Duodenal mucosa (tissue), 2 donors: ENCODE results near the gene CORO7.

Source experiments
- H3K27ac ChIP-seq: one replicate; pipeline ENCODE4 v1.7.0; 2013; ENCODE audit warnings: low read depth, low read length
- H3K27me3 ChIP-seq, 2 donors: one replicate each; pipeline ENCODE4 v1.7.0; 2013; ENCODE audit warnings: low read length in 2 of 2, control low read depth in 1 of 2; ENCODE audit not compliant: insufficient read depth in 2 of 2, control insufficient read depth in 1 of 2
- H3K36me3 ChIP-seq, 2 donors: one replicate each; pipeline ENCODE4 v1.7.0; 2013; ENCODE audit warnings: low read length in 2 of 2, control low read depth in 1 of 2; ENCODE audit not compliant: insufficient read depth in 2 of 2, control insufficient read depth in 1 of 2
- H3K4me1 ChIP-seq, 2 donors: one replicate each; pipeline ENCODE4 v1.7.0; 2013; ENCODE audit warnings: low read length in 2 of 2, control low read depth in 1 of 2; ENCODE audit not compliant: insufficient read depth in 2 of 2, control insufficient read depth in 1 of 2
- H3K4me3 ChIP-seq, 2 donors: one replicate each; pipeline ENCODE4 v1.7.0; 2013; ENCODE audit warnings: low read length in 2 of 2, low read depth in 1 of 2
- H3K9ac ChIP-seq, 2 donors: one replicate each; pipeline ENCODE4 v1.7.0; 2013; ENCODE audit warnings: low read length in 2 of 2, low read depth in 1 of 2
- H3K9me3 ChIP-seq, 2 donors: one replicate each; pipeline ENCODE4 v1.7.0; 2013; ENCODE audit warnings: low read length in 2 of 2, control low read depth in 1 of 2; ENCODE audit not compliant: control insufficient read depth in 1 of 2

CORO7 gene

DNA sequence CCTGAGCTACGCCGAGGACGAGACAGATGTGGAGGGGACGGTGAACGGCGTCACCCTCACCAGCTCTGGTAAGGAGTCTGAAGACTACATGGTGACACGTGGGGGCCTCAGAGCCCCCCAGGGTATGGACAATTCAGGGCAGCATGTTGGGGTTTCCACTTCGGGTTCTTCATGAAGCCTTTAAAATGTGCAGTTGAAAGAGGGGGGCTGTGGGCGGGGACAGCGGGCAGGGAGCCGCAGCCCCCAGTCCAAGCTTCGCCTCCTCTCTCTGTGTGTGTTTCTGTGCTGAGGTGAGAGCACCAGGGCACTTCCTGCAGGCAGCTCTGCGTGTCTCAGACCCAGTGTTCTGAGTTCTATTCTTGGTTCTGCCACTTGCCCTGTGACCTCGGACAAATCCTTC lies 34.0 kb upstream of the CORO7 start:
- Histone ChIP-seq H3K27ac (no peak overlapping the region), H3K36me3 (peaks cover 43 to 93% of the 10 kb centered on the region in 2 donors), H3K9ac (no peak overlapping the region), H3K4me1 (no peaks in the 10 kb centered on the region), H3K9me3 (no peaks in the 10 kb centered on the region), H3K27me3 (no peaks in the 10 kb centered on the region), H3K4me3 (no peak overlapping the region)

DNA sequence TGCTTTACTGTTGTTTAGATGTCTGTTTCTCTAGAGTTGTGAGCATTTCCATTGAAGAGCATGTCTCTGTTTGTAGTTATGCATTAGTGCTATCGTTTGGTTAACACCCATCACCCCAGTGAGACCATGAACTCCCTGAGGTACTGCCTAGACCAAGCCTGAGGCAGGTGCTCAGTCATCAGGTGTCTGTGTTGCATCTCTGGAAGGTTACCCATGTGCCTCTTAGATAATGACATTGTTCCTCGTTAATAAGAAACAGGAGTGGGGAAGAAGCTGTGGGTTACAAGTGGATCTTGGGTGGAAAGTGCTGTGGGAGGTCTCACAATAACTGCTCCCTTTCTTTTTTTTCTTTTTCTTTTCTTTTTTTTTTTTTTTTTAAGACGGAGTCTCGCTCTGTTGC lies 27.6 kb upstream of the CORO7 start:
- no peak overlapping the region for H3K9ac ChIP-seq
- peaks cover 50 to 92% of the 10 kb centered on the region in 2 donors for H3K36me3 ChIP-seq
- no peaks in the 10 kb centered on the region for H3K27me3 ChIP-seq
- H3K4me3 ChIP-seq = no peak overlapping the region
- H3K27ac ChIP-seq = no peak overlapping the region
- H3K4me1 ChIP-seq = no peaks in the 10 kb centered on the region
- H3K9me3 ChIP-seq = no peaks in the 10 kb centered on the region

DNA sequence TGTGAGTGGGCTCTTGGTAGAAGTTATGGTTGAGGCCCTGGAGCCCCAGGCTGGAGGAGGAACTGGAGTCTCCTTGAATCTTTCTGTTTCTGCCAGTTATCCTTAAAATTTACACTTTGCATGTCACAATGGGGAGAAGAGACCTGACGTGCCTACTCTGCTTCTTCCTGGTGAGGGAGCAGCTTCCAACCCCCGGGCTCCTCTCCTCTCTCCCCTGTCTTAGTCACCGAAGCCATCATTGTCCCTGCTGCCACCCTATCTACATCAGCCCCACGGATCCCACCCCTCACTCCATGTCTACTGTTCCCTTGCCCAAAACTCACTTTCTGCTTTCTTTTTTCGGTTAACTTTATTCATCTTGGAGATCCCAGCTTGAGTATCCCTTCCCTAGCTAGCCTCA lies 26.9 kb upstream of the CORO7 start:
- peaks cover 46 to 90% of the 10 kb centered on the region in 2 donors for H3K36me3 ChIP-seq
- H3K27ac ChIP-seq = no peak overlapping the region
- no peak overlapping the region for H3K9ac ChIP-seq
- no peaks in the 10 kb centered on the region for H3K9me3 ChIP-seq
- H3K27me3 ChIP-seq = no peaks in the 10 kb centered on the region
- no peaks in the 10 kb centered on the region for H3K4me1 ChIP-seq
- no peak overlapping the region for H3K4me3 ChIP-seq

DNA sequence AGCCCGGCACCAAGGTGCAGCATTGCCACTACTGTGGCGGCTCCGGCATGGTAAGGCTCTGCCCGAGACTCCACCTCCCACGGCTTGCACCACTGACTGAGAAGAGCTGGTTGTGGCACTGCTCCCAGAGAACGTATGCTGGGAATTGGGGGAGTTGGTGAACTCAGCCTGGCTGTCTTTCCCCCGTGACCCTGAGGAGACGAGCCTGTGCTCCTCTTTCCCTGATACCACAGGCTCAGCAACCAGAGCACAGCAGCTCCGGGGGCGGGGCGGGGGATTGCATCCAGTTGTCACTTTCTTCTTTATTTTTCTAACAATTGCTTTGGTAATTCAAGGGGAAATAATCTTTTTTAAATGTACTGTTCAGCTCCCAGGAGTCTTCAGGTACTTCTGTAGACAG lies 26.0 kb upstream of the CORO7 start:
- Histone ChIP-seq H3K9ac (no peak overlapping the region), H3K4me3 (no peak overlapping the region), H3K27me3 (no peaks in the 10 kb centered on the region), H3K4me1 (no peaks in the 10 kb centered on the region), H3K36me3 (peaks cover 49 to 90% of the 10 kb centered on the region in 2 donors), H3K9me3 (no peaks in the 10 kb centered on the region), H3K27ac (no peak overlapping the region)

DNA sequence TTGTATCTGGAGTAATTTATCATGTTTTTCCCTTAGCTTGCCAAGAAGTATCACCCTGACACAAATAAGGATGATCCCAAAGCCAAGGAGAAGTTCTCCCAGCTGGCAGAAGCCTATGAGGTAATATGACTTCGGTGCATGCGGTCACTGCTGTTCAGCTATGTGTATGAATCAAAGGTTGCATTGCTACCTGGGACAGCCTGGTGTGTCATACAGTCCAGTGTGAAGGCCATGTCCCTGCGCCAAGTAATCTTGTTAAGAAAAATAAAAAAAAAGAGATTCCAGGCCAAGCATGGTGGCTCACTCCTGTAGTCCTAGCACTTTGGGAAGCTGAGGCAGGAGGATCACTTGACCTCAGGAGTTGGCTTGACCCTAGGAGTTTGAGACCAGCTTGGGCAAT lies 21.0 kb upstream of the CORO7 start:
- Histone ChIP-seq H3K4me1 (no peaks in the 10 kb centered on the region), H3K9ac (no peak overlapping the region), H3K9me3 (no peaks in the 10 kb centered on the region), H3K36me3 (peaks cover 34 to 70% of the 10 kb centered on the region in 2 donors), H3K27ac (no peak overlapping the region), H3K4me3 (no peak overlapping the region), H3K27me3 (no peaks in the 10 kb centered on the region)

DNA sequence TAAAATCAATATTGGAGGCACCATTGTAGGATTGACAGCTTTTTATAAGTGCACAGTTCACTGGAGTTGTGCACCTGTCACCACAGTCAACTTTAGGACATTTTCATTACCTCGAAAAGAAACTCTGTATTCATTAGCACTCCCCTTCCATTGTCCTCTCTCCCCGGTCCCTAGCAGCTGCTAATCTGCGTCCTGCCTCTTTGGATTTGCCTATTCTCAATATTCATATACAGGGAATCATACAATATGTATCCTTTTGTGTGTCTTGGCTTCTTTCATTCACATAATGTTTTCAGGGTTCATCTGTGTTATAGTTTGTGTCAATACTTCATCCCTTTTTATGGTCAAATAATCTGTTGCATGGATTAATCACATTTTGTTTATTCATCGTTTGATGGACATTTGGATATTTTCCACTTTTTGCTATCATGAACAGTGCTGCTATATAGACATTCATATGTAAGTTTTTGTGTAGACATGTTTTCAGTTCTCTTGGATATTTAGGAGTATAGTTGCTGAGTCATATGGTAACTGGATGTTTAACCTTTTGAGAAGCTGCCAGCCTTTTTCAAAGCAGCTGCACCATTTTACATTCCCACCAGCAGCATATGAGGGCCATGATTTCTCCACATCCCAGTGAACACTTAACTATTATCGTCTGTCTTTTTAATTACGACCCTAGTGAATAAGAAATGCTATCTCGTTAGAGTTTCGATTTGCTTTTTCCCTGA lies 19.1 kb upstream of the CORO7 start:
- Histone ChIP-seq H3K4me3 (no peak overlapping the region), H3K36me3 (peaks cover 16 to 54% of the 10 kb centered on the region in 2 donors), H3K9ac (no peak overlapping the region)

DNA sequence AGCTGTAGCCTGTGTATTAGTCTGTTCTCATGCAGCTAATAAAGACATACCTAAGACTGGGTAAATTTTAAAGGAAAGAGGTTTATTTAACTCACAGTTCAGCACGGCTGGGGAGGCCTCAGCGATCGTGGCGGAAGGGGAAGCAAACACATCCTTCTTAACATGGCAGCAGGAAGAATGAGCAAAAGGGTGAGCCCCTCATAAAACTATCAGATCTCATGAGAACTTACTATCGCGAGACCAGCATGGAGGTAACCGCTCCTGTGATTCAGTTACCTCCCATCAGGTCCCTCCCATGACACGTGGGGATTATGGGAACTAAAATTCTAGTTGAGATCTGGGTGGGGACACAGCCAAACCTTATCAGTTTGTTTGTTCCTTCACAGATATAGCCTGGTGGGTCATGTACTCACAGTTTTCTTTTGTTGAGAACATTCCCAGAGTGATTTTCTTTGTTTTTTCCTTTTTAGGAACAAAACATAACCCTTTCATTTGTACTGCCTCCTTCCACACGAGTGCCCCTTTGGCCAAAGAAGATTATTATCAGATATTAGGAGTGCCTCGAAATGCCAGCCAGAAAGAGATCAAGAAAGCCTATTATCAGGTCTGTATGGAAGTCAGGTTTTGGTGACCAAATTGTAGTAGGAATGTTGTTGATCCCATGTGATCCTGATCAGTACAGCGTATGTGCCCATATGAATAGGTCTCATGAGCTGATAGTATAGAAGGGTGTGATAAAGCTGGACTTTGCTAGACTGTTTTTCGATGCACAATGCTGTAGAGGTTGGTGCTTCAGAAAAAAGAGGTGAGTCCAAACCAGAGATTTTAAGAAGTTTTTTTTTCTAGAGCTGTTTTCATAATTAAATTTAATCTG lies 17.8 kb upstream of the CORO7 start:
- Histone ChIP-seq H3K4me3 (no peak overlapping the region), H3K4me1 (no peaks in the 10 kb centered on the region), H3K36me3 (peaks cover 16 to 42% of the 10 kb centered on the region in 2 donors), H3K27ac (no peak overlapping the region), H3K9me3 (no peaks in the 10 kb centered on the region), H3K9ac (no peak overlapping the region), H3K27me3 (no peaks in the 10 kb centered on the region)

More for the DNA sequence above, 19.1 kb upstream of the CORO7 start:
- Histone ChIP-seq H3K4me1 (no peaks in the 10 kb centered on the region), H3K9me3 (no peaks in the 10 kb centered on the region), H3K27me3 (no peaks in the 10 kb centered on the region), H3K27ac (no peak overlapping the region)

DNA sequence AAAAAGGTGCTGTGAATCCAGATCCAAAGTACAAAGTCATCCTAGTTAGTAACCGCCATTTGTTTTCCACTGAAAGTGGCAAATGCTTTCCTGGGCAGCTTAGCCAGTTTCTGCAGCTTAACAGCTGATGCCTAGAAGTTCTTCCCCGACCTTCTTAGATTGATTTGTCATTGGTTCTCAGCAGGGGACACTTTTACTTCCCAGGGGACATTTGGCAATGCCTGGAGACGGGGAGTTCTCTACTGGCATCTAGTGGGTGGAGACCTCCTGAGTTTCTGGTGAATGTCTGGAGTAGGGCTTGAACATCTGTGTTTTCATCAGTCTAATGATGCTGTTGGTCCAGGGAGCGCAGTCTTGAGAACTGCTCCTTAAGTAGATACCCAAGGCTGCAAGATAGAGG lies 16.8 kb upstream of the CORO7 start:
- Histone ChIP-seq H3K4me3 (no peak overlapping the region), H3K36me3 (peaks cover 19 to 40% of the 10 kb centered on the region in 2 donors), H3K9ac (no peak overlapping the region), H3K27ac (no peak overlapping the region), H3K27me3 (no peaks in the 10 kb centered on the region), H3K4me1 (no peaks in the 10 kb centered on the region), H3K9me3 (no peaks in the 10 kb centered on the region)

DNA sequence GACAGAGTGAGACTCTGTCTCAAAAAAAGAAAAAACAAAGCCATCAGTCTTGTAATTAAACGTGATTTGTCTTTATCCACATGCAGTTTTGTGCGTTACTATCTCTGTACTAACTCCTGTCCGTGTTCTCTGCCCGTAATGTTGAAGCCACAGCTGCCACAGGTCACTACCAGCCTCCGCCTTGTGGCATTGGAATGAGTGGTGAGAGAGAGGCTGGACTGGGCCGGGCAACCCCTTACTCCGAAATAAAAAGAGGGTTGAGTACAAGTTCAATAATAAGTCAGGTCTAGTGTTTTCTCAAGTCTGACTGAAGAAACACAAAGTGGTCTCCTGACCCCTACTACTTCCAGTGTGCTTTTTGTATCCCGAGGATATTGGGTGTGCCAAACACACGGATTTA lies 14.6 kb upstream of the CORO7 start:
- peaks cover 8 to 17% of the 10 kb centered on the region in 2 donors for H3K4me1 ChIP-seq
- no peak overlapping the region for H3K27ac ChIP-seq
- no peak overlapping the region for H3K9ac ChIP-seq
- H3K27me3 ChIP-seq = no peaks in the 10 kb centered on the region
- peaks cover 12 to 26% of the 10 kb centered on the region in 2 donors for H3K36me3 ChIP-seq
- H3K4me3 ChIP-seq = no peak overlapping the region
- H3K9me3 ChIP-seq = no peaks in the 10 kb centered on the region

DNA sequence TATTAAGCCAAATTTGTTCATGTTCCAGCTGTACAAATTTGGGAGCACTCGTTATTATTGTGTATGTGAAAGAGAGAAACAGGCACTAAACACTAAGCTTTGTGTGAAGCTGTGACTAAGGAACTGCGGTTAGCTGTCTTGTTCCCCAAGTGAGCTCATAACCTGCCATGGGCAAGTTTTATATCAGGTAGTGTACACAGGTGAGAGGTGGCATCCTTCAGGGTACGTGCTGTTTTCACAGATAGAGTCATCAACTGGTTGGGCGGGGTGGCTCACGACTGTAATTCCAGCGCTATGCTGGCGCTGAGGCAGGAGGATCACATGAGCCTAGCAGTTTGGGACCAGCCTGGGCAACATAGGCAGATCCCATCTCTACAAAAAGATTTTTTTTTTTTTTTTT lies 12.1 kb upstream of the CORO7 start:
- no peak overlapping the region for H3K4me3 ChIP-seq
- peaks cover 11 to 22% of the 10 kb centered on the region in 2 donors for H3K4me1 ChIP-seq
- H3K27ac ChIP-seq = no peak overlapping the region
- no peaks in the 10 kb centered on the region for H3K9me3 ChIP-seq
- no peak overlapping the region for H3K9ac ChIP-seq
- peaks cover 3 to 9% of the 10 kb centered on the region in 2 donors for H3K36me3 ChIP-seq
- H3K27me3 ChIP-seq = no peaks in the 10 kb centered on the region
